Common myeloid progenitor, CD34-positive (primary cell): Measurements from ENCODE around the gene WRAP73.
A peak's percentile ranks its signal among the peaks of the same experiment; 100 is the strongest.

Source experiments
- CTCF ChIA-PET: fragments of 350-600 bp; sonication (Branson Sonifier 250); formaldehyde crosslinking; loops from one replicate; lab custom pipeline; 2021; ENCODE audit warnings: antibody characterized with exemption; lab: Charles Lee
- POLR2A ChIA-PET: fragments of 350-600 bp; sonication (Branson Sonifier 250); formaldehyde crosslinking; loops from one replicate; lab custom pipeline; 2021; ENCODE audit warnings: antibody characterized with exemption; lab: Charles Lee
- DNase-seq, 3 donors: peaks; one replicate each; pipeline versions ENCODE4 v3.0.0 to v3.0.0-alpha.2; 2013
- H3K27ac ChIP-seq, 2 experiments: 1 replicate in 1 of 2; 2 replicates in 1 of 2; pipeline ENCODE4 v1.7.0; 2013; ENCODE audit warnings: inconsistent platforms in 2 of 2, low read length in 2 of 2, mild to moderate bottlenecking in 2 of 2, low read depth in 1 of 2, moderate library complexity in 1 of 2; ENCODE audit not compliant: severe bottlenecking in 2 of 2, insufficient read depth in 1 of 2, poor library complexity in 1 of 2
- H3K27me3 ChIP-seq, 5 experiments: replicated peaks in 2 of 5; 1 replicate in 3 of 5; 2 replicates in 2 of 5; pipeline versions ENCODE4 v1.6.1 to v1.7.0; 2013; ENCODE audit warnings: low read length in 4 of 5, mild to moderate bottlenecking in 2 of 5, moderate library complexity in 2 of 5, inconsistent platforms in 1 of 5; ENCODE audit not compliant: insufficient read depth in 5 of 5, control insufficient read depth in 4 of 5
- H3K36me3 ChIP-seq, 4 experiments: 1 replicate in 2 of 4; 2 replicates in 2 of 4; pipeline versions ENCODE4 v1.6.1 to v1.7.0; 2013; ENCODE audit warnings: low read length in 3 of 4, control low read depth in 1 of 4, mild to moderate bottlenecking in 1 of 4; ENCODE audit not compliant: control insufficient read depth in 4 of 4, insufficient read depth in 4 of 4
- H3K4me1 ChIP-seq, 4 experiments: 1 replicate in 3 of 4; 2 replicates in 1 of 4; pipeline versions ENCODE4 v1.6.1 to v1.7.1; 2013; ENCODE audit warnings: low read length in 3 of 4, mild to moderate bottlenecking in 3 of 4, control low read depth in 1 of 4, inconsistent platforms in 1 of 4, moderate library complexity in 1 of 4; ENCODE audit not compliant: control insufficient read depth in 4 of 4, insufficient read depth in 4 of 4; ENCODE audit errors: control extremely low read depth in 1 of 4
- H3K4me3 ChIP-seq, 7 experiments: 1 replicate in 4 of 7; 2 replicates in 3 of 7; pipeline versions ENCODE4 v1.5.1 to v1.7.0; 2013; ENCODE audit warnings: mild to moderate bottlenecking in 7 of 7, low read length in 6 of 7, moderate library complexity in 6 of 7, inconsistent platforms in 2 of 7, low read depth in 2 of 7, control low read depth in 1 of 7; ENCODE audit not compliant: insufficient read depth in 4 of 7, control insufficient read depth in 1 of 7; ENCODE audit errors: extremely low read depth in 1 of 7
- H3K9me3 ChIP-seq, 5 experiments: 1 replicate in 4 of 5; 2 replicates in 1 of 5; pipeline versions ENCODE4 v1.6.1 to v1.7.1; 2013; ENCODE audit warnings: low read length in 4 of 5, mild to moderate bottlenecking in 2 of 5, inconsistent platforms in 1 of 5, low read depth in 1 of 5, moderate library complexity in 1 of 5; ENCODE audit not compliant: control insufficient read depth in 4 of 5, insufficient read depth in 2 of 5; ENCODE audit errors: control extremely low read depth in 1 of 5
- WGBS: methylation state at CpG from one replicate; pipeline ENCODE4 v1.1.5; 2013; ENCODE audit not compliant: insufficient coverage; 5-methylcytosine and 5-hydroxymethylcytosine counted together

The WRAP73 gene

DNA sequence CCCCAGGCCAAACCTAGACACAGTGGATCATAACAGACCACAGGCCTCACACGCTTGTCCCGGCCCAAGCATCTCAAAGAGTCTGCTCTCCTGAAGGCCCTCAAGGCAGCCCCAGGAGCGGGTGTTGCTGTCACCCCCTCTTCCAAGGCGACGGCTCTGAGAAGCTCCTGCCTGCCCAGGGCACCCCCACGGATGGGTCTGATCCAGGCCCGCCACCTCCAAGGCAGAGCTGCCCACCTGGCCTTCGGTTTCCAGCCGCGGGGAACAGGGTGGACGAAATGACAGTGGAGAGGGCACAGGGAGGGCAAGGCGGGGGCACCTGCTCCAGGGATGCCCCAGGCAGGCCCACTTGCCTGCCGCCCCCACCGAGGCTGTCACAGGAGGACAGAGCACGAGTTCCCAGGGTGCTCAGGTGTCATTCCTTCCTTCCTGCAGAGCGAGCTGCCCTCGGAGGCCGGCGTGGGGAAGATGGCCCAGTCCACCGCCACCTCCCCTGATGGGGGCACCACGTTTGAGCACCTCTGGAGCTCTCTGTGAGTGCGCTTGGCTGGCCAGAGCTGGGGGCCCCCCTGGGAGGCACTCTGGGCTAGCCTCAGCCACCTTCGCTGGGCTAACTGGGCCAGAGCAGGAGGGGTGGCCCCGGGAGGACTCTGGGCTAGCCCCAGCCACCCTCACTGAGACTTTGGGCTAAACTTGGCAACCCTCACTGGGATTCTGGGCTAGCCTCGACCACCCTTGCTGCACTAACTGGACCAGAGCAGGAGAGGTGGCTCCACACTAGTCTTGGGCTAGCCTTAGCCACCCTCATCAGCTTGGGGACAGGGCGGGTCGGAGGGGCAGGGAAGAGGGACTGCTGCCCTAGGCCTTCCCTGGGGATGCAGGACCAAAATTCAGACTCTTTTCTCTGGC is 32.2 kb upstream of the WRAP73 start:
- no peak for DNase-seq
- ChIA-PET CTCF (no interaction called here), POLR2A (no interaction called here)
- Histone ChIP-seq H3K4me1 (peaks cover 0 to 22% (median 21%) of the 10 kb centered on the region in 4 experiments), H3K4me3 (no peak overlapping the region), H3K27me3 (peaks cover 0 to 13% (median 7%) of the 10 kb centered on the region in 5 experiments), H3K9me3 (no peaks in the 10 kb centered on the region), H3K36me3 (no peaks in the 10 kb centered on the region), H3K27ac (no peak overlapping the region)
- 94% methylated on average over 27 of the region's 27 CpGs for WGBS

GRCh38 chr1:3681231-3681897 is 31.5 kb upstream of the WRAP73 start:
- WGBS = 97% methylated on average over 12 of the region's 19 CpGs
- ChIA-PET CTCF (no interaction called here), POLR2A (no interaction called here)
- Histone ChIP-seq H3K27ac (no peak overlapping the region), H3K27me3 (peaks cover 0 to 13% (median 7%) of the 10 kb centered on the region in 5 experiments), H3K4me3 (no peak overlapping the region), H3K36me3 (no peaks in the 10 kb centered on the region), H3K4me1 (peaks cover 0 to 30% (median 28%) of the 10 kb centered on the region in 4 experiments), H3K9me3 (no peaks in the 10 kb centered on the region)
- no peak for DNase-seq

DNA sequence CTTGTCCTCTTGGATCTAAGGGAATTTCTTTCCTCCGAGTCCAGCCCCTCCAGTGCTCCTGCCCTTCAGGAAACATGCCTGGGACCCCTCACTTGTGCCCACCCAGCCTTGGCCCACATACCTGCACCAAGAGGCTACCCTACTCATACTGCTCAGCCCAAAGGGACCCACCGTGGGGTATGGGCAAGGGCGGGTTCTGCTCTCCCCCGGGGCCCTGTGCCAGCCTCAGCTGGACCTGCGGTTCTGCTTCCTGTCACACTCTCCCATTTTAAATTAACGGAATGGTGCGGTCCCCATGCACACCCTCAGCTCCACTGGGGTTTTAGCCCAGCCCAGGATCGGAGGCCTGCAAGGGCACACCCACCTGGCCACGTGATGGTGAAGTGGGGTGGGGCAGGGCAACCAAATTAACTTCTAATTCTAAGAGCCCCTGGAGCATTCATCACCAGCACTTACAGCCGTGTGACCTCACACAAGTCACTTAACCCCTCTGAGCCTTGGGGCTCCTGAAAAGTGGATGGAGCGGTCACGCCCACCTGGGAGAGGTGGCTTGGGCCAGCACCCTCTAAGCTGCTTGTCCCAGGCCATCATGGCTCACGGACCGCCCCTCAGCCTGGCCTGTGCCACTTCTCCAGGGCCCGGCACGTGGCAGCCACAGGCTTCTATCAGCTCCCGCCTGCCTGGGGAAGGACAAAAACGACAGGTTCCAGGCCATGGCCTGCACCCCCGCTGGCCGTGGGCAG is 30.8 kb upstream of the WRAP73 start:
- ChIA-PET CTCF (no interaction called here), POLR2A (no interaction called here)
- Histone ChIP-seq H3K36me3 (no peaks in the 10 kb centered on the region), H3K4me3 (no peak overlapping the region), H3K9me3 (no peaks in the 10 kb centered on the region), H3K27ac (no peak overlapping the region), H3K4me1 (peaks cover 0 to 36% (median 29%) of the 10 kb centered on the region in 4 experiments), H3K27me3 (peaks cover 0 to 13% (median 7%) of the 10 kb centered on the region in 5 experiments)
- DNase-seq = no peak
- WGBS = 96% methylated on average over 19 of the region's 20 CpGs

DNA sequence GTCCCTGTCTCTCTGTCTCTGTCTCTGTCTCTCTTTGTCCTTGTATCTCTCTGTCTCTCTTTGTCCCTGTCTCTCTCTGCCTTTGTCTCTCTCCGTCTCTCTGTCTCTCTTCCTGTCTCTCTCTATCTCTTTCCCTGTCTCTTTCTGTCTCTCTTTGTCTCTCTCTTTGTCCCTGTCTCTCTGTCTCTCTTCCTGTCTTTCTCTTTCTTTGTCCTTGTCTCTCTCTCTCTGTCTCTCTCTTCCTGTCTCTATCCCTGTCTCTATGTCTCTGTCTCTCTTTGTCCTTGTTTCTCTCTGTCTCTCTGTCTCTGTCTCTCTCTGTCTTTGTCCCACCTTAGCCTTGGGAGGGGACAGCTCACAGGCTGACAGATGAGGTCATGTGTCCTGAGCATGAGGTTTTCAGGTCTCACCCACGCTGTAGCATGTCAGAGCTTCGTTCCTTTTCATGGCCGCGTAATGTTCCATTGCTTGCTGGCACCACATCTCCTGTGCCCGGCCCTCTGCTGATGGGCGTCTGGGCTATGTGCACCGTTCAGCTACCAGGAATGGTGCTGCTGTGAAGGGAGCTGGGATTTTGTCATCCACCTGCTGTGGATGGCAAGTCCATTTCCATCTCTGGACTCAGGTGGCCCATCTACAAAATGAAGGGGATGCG is 30.0 kb upstream of the WRAP73 start:
- peaks cover 0 to 13% (median 7%) of the 10 kb centered on the region in 5 experiments for H3K27me3 ChIP-seq
- WGBS = 98% methylated on average over 8 of the region's 9 CpGs
- no peak overlapping the region for H3K27ac ChIP-seq
- H3K4me3 ChIP-seq = no peak overlapping the region
- ChIA-PET POLR2A (no interaction called here), CTCF (no interaction called here)
- peaks cover 0 to 36% (median 29%) of the 10 kb centered on the region in 4 experiments for H3K4me1 ChIP-seq
- no peak for DNase-seq
- no peaks in the 10 kb centered on the region for H3K36me3 ChIP-seq
- no peaks in the 10 kb centered on the region for H3K9me3 ChIP-seq

GRCh38 chr1:3679098-3679555 is 29.2 kb upstream of the WRAP73 start:
- no peaks in the 10 kb centered on the region for H3K9me3 ChIP-seq
- POLR2A ChIA-PET = no interaction called here
- no peak for DNase-seq
- CTCF ChIA-PET = no interaction called here
- H3K4me1 ChIP-seq = peaks cover 0 to 36% (median 29%) of the 10 kb centered on the region in 4 experiments
- H3K4me3 ChIP-seq = no peak overlapping the region
- H3K36me3 ChIP-seq = no peaks in the 10 kb centered on the region
- H3K27me3 ChIP-seq = peaks cover 0 to 11% (median 7%) of the 10 kb centered on the region in 5 experiments
- H3K27ac ChIP-seq = no peak overlapping the region
- WGBS = 88% methylated on average over 18 of the region's 18 CpGs

GRCh38 chr1:3678361-3679097 is 28.6 kb upstream of the WRAP73 start:
- H3K4me1 ChIP-seq = peaks cover 0 to 36% (median 29%) of the 10 kb centered on the region in 4 experiments
- ChIA-PET CTCF (interaction anchor here (2.2 kb wide), 1 partner anchor 17 kb away, joined by 5 read pairs; no protein-coding TSS in a partner anchor), POLR2A (no interaction called here)
- H3K9me3 ChIP-seq = no peaks in the 10 kb centered on the region
- H3K27ac ChIP-seq = no peak overlapping the region
- H3K36me3 ChIP-seq = no peaks in the 10 kb centered on the region
- H3K4me3 ChIP-seq = no peak overlapping the region
- 57% methylated on average over 20 of the region's 21 CpGs for WGBS
- H3K27me3 ChIP-seq = peaks cover 0 to 7% (median 4%) of the 10 kb centered on the region in 5 experiments
- DNase-seq = peak in 1 of 3 donors; percentile 21
